Dermis microvascular lymphatic vessel endothelial cell (primary cell): ENCODE results near the gene TM9SF3. TPM values are rescaled to one million over a fixed set of nuclear protein-coding genes. Genes with fewer than 3 reads are reported as not detected.

Source experiments
- DNase-seq, 2 donors: peaks; one replicate each; pipeline versions ENCODE4 v3.0.0 to v3.0.0-alpha.2; 2010; ENCODE audit warnings: low read depth in 2 of 2
- total RNA-seq: library from RNA; depleted of rRNA; stranded (reverse); fragments of >200 nt; gene quantifications from 2 replicates; pipeline ENCODE4 v1.2.1, GENCODE V29; 2014

Gene TM9SF3
- total RNA-seq, result 67.9 and 69.2 TPM in 2 replicates

DNA sequence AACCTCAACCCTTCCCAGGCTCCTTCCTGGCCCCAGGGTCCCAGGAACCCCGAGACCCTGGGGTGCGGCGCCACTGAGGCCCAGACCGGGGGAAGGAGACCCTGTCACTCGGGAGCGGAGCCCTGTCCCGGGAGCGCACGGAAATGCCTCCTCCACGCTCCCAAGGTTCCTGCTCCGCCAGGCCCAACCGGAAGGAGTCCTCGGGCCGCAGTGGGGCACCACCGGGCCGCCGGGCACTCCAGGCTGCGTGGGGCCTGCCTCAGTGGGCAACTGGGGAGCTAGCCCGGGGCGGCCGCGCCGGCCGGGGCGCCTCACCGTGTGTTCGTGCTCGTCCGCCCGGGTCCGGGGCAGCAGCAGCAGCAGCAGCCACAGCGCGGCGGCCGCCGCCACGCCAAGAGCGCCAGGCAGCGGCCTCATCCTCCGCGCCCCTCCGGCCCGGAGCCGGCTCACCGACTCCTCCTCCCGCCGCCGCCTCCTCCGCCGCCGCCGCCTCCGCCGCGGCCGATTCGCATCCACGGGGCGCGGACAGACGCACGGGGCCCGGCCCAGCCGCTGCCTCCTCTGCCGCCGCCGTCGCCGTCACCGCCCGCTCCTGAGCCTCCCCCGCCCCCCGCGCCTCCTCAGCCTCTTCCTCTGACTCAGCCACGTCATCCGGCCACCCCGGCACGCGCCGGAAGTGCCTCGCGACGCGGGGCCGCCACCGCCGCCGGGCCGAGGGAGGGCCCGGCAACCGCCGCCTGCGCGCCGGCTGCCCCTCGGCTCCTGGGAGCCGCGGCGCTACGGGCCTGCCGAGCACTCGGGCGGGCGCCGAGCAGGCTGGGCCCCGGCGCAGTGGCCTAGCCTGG is at the start of gene TM9SF3:
TSS of gene TM9SF3 (minus strand) at position 594 of the 845 bp plus-strand sequence. CDS start at position 417, 177 bp downstream.
- peak; percentile 47 to 91 for DNase-seq

DNA sequence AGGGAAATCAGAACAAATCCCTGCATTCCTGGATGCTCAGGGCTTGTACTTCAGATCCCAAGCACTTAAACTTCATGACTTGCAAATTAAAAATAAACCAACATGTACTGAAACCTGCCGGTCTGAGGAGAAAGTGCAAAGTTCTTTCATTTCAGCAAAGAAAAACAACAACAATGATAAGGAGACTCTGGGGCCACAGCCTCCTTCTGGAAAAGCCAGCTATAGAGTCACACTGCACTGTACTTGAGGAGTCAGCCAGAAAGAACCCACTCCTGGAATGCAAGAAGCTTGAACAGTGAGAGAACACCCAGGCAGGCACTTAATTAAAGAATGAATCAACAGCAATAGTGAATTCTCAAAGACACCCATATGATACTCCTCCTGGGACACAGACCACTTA is 49.7 kb upstream of the TM9SF3 start:
- DNase-seq, result no peak

DNA sequence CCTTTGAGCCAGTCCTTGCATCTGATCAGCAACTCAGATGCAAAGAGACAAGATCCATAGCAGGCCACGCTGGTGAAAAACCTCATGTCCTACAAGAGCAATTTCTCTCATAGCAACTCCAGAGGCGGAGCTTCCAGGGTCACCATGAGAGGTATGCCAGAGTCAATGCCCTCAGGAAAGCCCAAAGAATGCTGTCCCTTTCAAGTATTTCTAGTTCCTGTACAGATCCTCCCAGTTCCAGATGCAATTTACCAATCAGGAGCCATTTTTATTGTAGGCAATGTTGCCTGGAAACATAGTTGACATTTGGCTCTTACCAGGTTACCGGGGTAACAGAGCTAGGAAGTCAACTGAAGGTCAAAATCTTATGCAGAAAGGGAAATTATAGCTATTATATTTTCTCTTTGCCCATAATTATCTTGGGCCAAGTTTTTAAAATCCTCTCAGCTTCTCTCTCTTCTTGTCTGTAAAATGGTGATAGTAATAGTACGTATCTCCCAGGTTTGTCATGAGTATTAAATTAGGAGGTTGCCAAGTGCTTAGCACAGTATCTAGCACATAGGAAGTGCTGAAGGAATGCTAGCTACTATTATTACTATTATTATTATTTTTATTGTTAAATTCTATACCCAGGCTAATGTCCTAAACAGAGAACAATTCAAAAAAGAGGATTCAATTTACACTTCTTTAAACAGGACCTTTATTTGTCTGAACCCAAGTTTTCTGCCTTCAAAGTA is 46.3 kb upstream of the TM9SF3 start:
- no peak for DNase-seq

DNA sequence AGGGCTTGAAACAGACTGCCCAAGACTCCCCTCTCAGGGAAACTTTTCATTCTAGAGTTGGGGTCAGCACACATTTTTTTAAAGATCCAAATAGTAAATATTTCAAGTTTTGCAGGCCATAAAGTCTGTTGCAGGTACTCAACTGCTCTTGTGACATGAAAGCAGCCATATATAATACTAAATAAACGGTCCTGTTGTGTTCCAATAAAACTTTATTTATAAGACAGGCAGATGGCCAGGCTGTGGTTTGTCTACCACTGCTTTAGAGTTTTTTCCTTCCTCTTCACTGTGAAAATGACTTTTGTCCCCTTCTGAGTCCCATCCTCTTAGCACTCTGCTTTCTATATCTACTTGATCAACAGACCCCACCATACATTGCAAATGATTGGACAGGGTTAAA is 40.5 kb upstream of the TM9SF3 start:
- no peak for DNase-seq

DNA sequence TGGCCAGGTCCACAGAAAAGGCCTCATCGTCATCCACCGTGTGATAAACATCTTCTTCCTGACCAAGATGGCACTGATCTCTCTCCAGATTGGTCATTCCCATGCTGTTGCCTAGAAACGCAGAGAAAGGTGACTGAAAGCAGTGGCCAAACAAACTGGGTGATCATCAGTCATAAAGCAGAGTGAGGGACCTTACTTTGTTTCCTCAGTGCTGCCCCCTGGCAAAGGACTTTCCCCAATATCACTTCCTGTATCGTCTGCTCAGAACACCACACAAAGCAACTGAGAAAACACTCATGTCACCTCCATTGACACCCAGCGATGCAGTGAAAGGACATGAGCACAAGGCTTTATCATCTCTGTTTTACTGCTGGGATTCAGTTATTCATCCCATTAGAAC is 40.0 kb upstream of the TM9SF3 start:
- no peak for DNase-seq

DNA sequence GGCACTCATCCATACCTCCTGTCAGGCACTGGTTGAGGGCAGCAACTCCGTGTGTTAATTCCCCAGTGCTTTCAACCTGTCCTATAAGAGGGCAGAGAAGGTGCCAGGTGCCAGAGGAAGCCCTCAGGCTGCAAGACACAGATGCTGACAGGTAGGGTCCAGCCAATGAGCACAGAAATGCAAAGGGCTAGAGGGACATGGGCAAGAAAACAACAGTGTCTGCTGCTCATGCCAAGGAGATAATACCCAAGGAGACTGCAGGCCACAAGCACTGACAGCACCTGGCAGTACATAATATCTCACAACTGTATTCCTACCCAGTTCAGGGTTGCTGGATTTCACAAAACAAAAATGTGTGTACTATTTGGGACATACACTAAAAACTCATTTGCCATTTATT is 38.4 kb upstream of the TM9SF3 start:
- DNase-seq, result no peak

DNA sequence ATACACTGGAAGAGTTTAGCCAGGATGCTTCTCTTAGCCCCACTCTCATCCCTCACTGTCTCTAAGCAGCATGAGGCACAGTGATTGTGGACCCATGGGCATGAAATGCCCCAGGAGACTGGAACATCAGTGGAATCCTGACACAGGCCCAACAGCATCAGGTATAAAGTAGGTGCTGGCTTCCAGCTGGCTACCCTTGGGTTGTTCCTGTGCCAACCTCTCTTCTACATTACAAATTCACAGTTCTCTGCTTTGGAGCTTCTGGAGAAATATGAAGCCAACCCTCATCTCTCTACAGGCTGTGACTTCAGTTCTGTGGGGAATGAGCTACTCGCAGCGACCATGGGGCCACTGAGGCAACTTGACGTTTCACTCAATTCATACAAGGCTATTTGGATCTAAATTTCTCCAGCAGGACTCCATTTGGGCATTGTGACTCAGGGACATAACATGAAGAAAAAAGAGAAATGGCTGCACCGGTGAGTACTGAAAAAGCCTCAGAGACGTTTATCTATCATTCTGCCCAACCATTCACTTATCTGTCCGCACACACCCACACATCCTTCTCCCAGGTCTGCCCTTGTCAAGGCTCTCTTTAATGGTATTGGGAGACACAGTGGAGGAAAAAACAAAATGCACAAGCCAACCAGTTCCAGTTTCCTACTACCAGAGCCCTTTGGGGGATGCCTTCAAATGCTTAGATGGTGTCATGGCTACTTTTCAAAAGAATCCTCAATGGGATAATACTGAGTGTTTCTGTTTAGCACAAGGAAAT is 35.4 kb upstream of the TM9SF3 start:
- DNase-seq, result no peak

DNA sequence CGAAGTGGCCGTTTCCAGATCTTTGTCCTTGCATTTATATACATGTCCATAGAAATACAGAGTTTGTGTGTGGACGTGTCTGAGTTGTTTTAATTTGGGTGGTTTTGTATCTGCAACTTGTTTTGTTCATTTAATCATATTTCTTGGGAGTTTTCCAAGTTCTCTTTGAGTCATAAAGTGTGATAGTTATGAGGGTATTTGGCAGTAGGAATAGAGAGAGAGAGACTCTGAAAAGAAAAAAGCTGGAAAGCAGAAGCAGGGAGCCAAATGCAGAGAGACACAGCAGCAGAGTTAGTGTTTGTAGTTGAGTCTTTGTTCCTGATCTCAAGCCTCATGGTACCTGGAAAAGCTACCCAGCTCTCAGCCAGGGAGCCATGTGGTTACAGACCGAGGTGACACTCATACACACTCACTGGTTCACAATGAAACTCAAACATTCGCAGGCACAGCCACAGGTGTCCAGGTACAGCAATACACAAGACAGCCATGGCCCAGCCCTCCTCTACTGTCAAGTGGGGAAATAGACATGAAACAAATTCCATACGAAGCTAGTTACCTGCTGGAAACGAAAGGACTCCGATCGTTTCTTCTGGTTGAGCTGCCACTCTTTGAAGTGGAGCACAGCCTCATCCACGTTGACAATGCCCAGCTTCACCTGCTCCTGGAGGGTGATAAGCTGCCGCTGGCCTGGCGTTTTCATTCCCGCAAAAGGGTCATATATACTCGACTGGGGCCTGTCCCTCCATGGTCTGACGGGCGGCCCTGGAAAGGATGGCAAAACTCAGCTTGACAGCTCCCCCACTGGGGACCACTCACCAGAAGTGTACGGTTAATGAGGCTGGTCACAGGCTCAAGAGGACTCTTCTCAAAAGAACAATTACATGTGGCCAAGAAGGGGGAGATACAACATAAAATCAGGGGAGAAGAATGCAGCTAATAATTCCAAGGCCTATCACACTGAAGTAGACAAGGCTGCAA is 33.3 kb upstream of the TM9SF3 start:
- DNase-seq, result no peak

DNA sequence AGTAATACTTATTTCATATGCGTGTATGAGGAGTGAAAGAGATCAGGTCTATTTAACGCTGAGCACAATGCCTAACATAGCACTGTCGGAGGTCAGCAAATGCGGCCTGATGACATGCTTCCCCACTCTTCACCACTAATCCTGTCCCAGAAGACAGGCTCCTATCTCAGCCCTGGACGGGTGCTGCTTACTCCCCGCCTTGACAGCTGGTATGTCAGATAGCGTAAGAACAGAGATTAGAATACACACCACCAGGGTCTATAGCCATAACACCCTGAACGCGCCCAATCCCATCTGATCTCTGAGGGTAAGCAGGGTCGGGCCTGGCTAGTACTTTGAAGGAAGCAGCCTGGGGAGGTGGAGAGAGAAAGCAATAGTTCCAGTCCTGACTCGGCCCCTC is 32.3 kb upstream of the TM9SF3 start:
- DNase-seq, result no peak

DNA sequence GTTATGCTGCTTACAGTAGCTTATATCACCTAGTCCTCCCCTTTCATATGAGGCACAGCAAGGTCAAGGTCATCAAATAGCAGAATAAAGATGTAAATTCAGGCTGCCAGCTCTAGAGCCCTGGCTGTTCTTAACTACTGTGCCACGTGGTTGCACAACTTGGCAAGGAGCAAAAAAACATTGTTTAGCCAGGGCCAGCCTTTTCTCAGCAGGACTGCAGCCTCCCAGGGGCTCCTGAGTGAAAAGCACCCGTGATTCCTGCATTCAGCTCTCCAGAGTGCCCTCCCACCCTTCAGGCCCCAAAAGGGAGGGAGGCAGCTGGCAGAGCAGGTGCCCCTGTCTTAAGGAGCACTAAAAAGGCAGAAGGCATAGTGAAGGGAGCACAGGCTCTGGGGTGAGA is 31.8 kb upstream of the TM9SF3 start:
- DNase-seq, result no peak

DNA sequence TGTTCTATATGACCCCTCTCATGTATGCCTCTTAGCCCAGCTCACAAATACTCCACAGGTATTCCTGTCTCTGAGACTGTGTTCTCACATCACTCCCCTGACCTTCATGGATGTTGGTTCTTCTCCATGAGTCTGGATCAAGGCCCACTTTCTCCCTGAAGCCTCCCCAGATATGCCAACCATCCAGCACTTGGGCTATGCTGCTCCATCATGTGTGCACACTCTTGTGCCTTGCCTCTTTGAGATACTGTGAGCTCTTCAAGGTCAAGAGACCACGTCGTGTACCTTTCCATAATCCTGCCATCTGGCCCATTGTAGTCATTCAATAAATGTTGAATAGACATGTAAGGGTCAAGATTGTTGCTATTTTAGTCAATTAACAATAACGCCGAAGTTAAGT is 30.1 kb upstream of the TM9SF3 start:
- DNase-seq, result no peak

DNA sequence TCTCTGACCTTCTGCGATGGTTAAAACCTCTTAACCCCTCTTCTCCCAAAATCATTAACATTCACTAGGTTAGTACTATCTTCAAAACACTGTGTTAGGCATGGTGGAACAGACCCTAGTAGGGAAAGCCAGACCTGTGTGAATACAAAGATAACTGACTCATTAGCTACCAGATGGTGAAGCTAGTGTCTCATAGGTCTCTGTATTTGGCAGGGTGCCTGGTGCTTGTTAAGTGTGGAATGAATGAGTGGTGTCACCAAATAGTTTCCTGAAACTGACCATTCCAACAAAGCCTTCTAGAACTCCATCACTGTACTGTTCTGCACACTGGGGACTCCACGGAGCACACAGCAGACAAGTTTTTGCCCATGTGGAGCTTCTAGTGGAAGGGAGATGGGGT is 27.7 kb upstream of the TM9SF3 start:
- DNase-seq, result peak; percentile 76 to 86

DNA sequence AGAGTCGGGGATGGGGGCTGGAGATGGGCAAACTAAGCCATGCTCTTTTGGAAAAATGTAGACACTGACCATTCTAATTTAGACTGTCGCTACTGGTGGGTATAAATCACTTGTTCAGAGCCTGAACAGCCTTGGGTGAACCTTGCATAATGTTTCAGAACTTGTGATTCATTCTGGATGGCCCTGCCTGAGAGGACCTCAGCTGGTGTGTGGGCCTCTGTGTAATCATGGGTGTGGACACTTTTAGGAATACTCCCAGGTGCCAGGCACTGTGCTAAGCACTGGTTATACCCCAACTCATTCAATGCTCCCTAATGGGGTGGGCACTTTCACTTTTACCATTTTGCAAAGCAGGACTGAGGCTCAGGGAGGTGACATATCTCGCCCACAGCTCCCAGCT is 26.8 kb upstream of the TM9SF3 start:
- DNase-seq, result no peak

DNA sequence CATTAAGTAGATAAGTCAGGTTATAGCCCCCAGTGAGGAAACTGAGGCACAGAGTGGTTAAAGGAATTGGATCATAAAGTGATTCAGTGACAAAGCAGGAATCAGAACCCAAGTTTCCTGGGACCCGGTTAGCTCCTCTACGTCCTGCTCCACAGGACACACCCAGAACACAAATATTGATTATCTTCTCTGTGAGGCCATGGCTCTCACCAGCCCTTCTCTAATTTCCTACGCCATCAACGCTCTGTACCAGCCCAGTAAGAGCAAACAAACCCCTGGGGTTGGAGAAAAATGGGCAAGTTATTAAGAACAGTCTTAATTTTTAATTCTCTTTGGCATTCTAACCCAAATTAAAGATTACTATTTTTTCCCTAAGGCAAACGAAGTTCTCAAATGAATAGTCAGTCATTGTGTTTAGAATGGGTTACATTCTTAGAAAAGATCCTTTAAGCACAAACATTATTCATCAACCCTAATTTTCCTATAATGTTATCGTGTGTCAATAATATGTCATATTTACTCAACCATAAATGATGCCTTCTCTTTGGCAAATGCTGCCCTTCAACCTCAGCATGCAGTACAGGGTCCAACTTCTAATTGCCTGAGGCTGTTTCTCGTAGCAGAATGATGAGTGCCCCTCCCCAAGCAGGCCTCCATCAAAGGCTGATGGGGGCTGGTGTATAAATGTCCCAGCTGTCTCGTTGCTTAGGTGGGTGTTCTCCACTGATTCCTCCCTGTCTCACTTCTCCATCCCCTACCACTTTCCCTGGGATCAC is 25.4 kb upstream of the TM9SF3 start:
- DNase-seq, result no peak

DNA sequence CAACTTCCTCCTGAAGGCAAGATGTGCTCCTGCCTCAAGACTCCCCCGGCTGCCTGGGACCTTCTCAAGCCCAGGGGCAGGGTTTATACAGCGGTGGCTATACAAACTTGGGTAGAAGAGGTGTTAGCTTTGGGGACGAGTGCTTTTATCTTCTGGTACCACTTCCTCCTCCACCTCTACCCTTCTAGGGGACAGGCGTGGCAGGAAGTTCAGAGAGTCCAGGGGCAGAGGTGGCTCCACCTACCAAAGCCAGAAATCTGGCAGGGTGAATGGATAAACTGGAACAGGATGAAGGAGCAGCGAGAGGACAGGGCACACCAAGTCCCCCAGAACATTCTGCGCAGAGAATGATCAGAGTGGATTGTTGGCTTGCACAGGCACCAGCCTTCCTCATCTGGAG is 24.0 kb upstream of the TM9SF3 start:
- DNase-seq, result no peak

DNA sequence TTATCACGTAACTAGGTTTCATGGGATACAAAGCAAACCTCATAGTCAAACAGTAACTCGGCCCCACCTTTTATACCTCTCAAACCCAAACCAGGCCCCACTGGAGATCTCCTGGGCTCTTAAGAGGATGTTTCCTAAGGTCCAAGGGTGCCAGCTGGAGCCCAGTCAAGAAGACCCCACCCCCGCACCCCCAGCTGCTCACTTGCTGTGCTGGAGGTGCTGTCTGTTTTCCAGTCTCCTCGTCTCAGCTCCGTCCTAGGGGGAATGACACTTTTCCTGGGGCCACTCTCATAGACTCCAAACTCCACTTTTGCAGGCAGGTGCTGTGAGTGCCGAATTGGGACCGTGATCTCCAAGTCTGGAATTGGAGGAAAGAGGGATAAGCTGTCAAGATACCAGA is 22.7 kb upstream of the TM9SF3 start:
- DNase-seq, result no peak

DNA sequence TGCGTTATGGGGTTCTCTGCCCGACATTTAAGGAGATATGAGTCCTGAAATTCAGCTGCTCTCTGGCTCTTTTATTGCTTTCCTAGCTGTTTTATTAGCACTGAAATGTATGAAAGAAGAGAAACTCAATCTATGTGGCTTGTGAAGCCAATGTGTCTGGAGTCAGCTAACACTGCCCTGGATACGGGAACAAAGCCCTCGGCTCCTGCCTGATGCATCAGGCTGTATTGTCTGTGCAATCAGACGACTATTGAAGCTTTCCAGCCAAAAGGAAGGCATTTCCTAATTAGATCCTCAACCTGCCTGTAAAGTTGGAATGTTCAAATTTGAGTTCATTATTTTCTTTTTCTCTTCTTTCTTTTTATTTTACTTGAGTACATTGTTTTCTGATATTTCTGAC is 22.0 kb upstream of the TM9SF3 start:
- no peak for DNase-seq

DNA sequence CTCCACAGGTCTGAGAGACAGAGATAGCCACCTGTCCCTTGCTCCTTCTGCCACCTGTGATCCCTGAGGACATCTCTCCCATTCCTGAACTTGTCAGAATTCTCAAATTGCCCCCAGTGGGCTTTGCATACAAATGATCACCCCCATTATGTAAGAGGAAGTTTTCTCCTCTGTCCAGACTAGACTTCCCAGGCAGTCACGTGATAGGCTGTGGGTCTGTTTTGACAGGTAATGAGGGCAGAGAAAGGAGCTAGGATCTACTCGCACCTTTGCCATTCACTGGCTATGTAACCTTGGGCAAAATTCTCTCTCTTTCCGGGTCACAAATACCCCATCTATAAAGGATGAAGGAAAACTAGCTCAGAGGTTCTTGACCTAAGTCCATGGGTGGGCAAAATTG is 21.4 kb upstream of the TM9SF3 start:
- no peak for DNase-seq

DNA sequence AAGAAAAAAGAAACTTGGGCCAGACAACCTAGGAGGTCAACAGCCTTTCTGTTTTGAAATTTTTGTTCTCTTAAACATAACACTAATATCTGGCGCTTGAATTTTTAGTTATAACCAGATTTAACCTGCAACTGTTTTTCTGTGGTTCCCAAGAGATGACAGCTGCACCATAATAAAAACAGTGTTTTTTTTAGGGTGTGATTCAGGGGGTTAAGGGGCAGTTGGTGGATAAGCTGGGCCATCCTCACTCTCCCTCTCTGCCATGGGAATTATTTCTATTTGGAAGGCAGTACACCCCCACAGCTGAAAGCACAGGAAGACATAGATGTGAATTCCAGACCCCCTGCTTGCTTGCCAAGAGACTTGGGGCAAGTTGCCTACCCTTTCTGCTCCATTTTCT is 20.1 kb upstream of the TM9SF3 start:
- DNase-seq, result no peak

DNA sequence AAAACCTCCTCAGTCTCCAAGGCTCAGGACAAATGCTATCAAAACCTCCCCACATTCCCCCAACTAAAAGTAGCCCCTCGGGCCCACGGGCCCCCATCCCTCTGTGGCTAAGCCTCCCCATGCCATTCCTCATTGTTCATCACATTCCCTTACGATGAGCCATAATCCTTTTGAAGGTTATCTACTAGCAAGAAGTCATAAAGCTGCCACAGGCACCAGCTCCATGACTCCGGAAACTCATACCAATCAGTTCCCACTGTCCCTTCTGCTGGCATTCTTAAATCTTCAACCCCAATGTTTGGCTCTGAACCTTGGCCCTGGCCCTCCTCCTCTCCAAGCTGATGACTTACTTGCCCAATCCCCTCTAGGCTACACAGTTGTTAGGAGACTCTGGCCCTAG is 19.4 kb upstream of the TM9SF3 start:
- DNase-seq, result no peak
